Renal cortex interstitium (tissue), 11 donors: Measurements from ENCODE around the gene PCP4L1. TPM values are rescaled to one million over a fixed set of nuclear protein-coding genes. Genes with fewer than 3 reads are reported as not detected.

Experiments used
- DNase-seq, 11 donors: peaks; one replicate each; pipeline ENCODE4 v3.0.0-alpha.2; 2013; ENCODE audit warnings: low read depth in 9 of 11, low spot score in 4 of 11; ENCODE audit errors: extremely low read depth in 1 of 11
- polyA plus RNA-seq, 3 donors: library from polyadenylated mRNA; unstranded; fragments of 120-200 nt; gene quantifications; one replicate each; pipeline ENCODE4 v1.2.1, GENCODE V29; 2013; ENCODE audit not compliant: insufficient read length in 3 of 3

Gene PCP4L1
- polyA plus RNA-seq, 3 donors, result 1.0 to 1.7 (median 1.0) TPM

DNA sequence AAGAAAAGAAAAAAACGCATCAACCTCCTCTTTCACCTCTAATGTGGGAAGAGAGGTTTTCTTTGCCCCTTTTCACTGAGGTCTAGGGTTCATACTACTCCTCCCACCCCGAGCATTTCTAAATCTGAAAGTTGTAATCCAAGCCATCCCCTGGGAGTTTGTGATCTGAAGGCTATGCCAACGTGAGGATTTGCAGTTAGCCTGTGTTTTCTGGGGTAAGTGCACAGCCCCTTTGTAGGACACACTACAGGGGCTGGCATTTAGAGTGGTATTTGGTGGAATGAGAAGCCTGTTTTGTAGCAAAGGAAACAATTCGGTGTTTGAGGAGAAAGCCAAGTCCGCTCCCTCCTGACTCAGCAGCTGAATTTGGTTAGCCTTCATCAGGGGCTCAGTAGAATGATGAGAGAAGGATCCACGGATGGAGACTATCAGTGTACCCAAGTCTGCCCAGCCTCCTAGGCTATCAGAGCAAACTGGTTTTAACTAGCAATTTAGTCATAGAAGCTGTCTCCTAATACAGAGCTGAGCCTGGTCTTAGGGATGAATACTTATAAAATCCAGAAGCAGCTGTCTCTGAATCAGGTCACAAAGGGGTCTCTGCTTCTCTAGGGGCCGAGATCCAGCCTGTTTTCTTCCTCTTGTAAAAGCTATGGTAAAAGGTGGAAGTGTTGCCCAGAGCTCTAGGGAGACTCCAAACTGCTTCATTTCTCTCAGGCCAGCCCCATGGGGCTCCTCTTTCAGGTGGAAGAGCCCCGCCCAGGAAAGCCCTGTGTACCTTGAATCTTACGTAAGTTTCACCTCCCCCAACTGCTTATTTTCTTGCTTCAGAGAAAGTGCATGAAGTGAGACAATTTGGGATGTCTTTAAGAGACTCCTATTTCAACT, 2.1 kb downstream of the PCP4L1 start:
- DNase-seq, result no peak

DNA sequence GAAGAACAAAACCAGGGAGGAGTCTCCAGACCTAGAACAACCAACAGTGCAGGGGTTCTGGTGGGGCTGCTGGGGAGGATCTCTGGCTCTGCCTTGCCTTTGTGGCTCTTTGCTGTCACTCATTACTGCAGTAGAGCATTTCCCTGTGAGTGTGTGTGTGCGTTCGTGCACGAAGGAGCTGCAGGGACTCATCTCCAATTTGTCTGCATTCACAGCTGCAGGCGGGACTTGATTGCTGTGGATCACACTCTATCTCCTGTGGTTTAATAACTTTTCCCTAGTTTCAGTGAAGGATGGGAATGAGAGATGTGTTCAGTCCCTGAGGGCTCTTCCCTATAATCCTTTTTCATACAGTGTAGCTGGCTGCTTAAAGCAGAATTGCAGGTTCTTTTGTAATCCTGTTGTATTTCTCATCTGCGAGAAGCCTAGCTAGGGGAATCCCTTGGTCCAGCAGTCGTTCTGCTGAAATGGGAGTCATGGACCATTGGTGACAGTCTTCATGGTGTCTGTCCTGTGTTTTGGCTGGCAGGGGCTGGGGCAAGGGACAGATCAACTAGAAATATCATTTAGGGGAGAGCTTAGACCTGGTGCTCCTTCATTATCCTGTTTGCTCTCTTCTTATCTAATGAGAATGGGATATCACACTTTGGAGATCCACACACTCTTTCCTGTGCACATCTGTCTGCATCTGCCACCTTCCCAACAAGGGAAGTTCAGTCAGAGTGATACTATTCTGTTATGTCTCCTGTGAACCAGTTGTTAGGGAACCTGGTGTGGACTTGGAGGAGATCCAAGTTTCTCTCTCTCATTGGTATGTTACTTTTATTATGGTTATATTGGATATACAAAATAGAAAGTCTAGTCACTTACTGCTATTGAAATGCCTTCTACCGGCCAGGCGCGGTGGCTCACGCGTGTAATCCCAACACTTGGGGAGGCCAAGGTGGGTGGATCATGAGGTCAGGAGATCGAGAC, 3.0 kb downstream of the PCP4L1 start:
- DNase-seq, result no peak

DNA sequence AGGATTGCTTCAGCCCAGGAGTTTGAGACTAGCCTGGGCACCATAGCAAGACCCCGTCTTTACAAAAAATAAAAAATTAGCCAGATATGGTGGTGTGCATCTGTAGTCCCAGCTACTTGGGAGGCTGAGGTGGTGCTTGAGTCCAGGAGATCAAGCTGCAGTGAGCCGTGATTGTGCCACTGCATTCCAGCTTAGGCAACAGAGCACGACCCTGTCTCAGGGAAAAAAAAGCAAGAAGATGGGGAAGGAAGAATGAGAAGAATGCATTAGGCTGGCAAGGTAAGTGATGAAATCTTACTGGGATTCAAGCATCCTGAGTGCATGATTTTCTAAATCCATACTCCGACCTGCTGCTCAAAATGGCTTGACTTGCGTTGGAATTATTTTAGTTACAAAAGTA, 6.8 kb downstream of the PCP4L1 start:
- no peak for DNase-seq

DNA sequence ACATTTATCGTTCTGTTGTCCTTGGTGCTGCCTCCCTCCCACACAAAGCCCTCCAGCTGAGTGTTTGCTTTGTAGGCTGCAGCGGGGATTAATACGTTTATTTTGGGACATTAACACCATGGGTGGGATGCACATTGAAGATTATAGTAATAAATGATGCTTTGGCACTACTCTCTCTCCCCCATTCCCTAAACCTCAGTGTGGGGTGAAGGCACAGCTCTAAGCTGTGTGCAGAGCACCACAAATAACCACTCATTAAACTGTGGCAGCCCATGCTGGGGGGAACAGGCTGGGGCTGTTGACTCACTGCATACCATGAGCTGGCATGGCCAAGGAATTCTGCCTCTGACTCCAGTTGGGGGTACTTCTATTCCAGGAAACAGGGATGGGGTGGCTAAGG, 7.7 kb downstream of the PCP4L1 start:
- DNase-seq, result no peak

DNA sequence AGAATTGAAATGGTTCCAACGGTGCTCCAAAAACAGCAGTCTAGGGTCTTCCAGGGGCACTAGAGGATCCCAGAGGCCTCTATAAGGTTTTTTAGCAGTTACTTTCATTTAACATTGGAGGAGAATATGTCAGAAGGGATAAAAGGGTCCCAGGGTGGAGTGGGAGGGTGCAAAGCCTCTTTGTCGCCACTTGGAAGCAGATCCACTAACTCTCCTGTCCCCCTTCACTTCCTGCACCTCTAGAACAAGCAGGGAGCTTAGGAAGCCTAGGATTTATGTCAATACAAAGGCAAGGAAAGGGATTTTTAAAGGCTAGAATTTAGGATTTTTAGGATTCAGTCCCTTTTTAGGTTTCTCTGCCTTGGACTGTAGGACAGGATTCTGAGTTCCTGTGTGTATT, 8.3 kb downstream of the PCP4L1 start:
- no peak for DNase-seq

DNA sequence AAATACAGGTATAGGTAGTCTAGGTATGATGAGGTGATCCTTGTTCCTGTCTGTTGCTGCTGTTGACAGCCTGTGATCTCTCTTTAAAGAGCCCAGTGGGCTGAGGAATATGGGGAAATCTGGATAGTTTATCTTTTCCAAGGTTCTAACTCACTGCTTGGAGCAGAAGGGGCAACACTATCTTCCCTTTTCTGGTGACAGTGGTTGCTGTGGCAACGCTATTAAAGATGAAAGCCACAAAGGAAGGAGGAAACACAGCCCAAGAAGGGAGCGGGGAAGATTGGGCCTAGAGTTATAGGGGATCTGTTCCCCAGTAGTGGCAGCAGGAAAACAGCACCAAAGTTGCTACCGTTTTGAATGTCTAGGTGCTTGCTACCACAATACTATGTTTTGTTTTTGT, 8.8 kb downstream of the PCP4L1 start:
- DNase-seq, result no peak

DNA sequence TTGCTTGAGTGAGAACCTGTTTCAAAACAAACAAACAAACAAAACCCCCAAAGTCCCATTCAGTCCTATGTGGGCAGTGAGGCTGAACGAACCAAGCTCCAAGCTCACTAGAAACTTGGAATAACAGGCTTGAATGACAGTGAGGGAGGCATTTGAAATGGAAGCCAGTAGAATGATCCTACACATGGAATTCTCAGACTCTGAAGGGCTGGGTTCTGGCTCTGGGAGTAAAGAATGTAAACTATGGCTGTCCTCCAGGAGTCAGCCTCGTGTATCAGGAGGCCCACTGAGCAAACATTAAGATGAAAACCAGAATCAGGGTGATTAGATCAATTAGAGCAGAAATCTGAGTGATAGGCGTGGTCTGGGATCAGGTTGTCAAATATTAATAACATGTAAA, 14.9 kb downstream of the PCP4L1 start:
- no peak for DNase-seq

DNA sequence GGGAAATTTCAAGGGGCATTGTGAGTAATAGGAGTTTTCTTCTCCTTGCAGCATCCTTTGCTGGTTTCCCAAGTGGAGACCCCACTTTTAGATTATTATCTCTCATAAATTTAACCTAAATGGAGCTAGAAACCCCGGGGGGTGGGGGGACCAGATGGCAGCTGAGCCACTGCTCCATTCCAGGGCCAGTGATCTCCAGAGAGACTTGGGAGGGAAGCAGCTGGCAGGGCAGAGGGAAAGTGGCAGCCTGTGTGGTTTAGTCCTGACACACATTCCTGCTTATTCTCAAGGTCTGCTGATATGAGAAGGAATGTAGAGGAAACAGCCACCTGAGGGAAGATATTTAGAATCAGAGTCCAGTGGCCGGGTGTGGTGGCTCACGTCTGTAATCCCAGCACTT, 16.3 kb downstream of the PCP4L1 start:
- DNase-seq, result no peak

DNA sequence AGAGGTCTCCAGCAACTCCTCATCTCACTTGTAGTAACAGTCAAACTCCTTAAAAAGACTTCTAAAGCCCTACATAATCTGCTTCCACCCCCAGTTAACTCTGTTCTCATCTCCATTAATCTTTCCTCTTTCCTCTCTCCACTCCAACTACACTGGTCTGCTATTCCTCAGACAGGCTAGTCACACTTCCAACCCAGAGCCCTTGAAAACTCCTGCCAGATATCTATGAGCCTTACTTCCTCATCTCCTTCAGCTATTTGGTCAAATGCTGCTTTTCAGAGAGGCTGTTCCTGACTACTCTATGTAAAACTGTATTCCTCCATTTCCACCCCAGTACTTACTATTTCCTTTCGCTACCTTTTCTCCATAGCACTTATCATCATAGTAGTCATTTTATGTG, 24.4 kb downstream of the PCP4L1 start:
- DNase-seq, result no peak

DNA sequence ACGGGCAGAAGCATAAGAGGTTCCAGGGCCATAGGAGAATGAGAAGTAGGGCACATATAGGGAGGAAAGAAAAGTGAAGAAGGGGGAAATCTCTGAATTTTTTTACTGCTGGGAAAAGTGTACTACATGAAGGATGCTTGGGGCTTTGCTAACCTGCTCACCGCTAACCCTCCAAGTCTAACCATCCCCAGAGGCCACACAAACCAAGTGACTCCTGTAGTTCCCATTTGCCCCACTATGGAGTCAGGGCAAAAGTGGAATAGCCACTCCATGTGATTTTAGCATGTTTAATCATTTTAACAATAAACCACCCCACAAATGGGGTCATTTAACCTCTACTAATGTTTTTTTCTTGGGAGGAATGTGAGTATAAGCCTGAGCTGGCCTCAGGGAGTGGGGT, 26.6 kb downstream of the PCP4L1 start:
- no peak for DNase-seq

DNA sequence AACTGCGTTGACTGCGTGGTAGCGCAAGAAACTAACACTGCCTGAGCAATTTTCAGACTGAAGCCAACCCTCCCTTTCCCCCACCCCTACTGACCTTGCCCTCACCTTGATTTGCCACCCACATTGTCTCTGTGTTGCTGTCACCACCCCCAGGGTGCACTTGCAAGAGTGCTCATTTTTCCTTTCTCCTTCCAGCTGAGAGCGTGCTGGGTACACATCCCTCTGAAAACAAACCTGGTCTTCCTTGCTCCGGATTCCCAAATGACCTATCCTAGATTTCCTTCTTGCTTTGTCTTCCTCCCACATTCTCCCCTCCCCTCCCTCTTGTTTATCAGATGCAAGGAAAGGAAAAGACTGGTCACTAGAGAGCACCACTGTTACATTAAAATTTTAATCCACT, 27.0 kb downstream of the PCP4L1 start:
- no peak for DNase-seq

DNA sequence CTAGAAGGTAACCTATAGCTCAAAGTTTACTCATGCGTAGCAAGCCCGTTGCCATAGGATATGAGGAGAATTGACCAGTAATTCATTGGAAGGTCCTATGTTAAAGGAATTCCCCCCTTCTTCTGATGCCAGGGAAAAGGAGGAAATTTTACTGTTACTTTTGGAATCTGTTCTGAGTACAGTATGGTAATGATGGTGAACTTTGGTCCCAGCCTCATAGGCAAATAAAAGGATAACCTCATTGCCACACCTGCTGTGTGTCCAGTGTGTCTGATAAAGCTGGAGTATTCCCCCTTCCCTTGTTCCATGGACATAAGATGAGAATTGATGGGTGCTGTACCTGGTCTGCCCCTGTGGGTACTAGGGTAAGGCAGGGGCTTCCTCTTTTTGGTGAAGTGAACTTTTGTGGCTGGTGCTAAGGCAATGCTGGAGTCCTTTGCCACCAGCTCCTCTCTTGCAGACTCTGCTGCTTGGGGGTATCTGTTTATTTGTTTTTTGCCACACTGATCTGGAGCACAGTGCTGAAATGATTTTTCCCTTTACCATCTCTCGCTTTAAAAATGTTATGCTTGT, 29.0 kb downstream of the PCP4L1 start:
- DNase-seq, result no peak

DNA sequence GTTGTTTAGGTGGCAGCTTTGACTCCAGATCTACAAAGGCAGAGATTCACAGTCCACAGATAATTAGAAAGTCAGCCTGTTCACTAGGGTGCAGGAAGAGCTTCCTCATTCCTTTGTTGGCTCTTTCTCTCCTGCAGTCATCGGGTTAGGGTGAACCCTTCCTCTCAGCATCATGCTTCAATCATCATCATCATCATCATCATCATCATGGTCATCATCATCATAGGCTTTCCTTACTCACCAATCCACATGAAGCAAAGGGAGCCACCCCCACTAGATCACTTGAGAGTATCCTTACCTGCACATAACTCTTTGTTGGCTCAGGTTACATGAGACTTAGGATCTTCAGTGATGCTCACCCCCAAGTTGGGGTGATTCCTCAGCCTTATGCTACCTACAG, 32.2 kb downstream of the PCP4L1 start:
- DNase-seq, result no peak

DNA sequence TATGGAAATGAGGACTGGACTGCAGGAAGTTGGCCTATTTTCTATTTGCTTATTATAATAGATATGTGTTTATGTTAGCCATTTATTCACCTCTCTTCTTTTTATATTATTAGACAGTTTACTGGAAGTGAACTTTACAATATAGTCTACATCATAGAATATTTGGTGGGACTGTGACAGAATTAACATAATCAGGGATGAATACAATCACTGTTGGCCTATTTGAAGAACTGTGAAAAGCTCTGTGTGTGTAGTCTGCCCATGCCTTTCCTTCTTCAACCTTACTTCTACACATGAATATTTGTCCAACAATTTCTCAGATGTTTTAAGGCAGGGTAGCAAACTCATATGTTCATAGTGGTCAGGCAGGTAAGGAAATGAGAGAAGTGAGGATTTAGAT, 38.9 kb downstream of the PCP4L1 start:
- DNase-seq, result no peak

DNA sequence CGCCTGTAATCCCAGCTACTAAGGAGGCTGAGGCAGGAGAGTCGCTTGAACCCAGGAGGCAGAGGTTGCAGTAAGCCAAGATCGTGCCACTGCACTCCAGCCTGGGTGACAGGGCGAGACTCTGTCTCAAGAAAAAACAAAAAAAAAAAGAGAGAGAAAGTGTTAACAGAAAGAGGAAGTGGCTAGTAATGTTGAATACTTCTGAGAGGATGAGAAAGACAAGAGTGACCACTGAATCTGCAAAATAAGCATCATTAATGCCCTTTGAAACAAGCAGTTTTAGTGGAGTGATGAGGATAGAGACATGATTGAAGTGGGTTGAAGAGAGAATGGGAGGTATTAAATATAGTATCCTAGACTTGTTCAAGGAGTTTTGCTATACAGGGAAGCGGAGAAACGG, 39.6 kb downstream of the PCP4L1 start:
- DNase-seq, result no peak

DNA sequence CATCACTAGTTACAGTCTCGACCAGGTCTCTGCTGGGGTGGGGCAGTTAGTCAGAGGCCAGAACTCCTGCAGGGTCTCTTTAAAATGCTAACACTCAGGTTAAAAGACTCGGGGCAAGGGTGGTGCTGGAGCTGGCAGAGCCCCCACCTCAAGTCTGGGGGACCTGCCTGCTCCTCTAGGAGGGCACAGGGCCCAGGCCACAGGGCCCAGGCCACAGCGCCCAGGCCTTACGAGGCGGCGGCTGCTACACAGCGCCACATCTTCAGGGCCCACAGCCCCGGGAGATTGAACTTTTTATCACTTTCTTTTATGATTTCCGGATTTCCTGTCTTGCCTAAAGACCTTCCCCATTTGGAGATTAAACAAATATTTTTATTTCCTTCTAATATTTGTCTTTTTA, 40.8 kb downstream of the PCP4L1 start:
- no peak for DNase-seq

DNA sequence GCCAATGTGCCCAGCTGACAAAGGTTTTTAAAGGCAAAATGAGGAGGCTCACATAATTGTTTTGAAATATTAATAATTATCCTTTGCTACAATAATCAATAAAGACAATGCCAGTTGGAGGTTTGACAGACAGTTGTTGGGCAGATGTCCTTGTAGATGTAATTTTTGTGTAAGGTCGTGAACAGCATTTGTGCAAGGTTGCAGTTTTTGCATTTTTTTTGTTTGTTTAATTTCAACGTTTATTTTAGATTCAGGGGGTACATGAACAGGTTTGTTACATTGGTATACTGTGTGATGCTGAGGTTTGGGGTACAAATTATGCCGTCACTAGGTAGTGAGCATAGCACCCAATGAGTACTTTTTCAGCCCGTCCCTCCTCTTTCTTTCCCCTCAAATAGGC, 41.9 kb downstream of the PCP4L1 start:
- DNase-seq, result no peak

DNA sequence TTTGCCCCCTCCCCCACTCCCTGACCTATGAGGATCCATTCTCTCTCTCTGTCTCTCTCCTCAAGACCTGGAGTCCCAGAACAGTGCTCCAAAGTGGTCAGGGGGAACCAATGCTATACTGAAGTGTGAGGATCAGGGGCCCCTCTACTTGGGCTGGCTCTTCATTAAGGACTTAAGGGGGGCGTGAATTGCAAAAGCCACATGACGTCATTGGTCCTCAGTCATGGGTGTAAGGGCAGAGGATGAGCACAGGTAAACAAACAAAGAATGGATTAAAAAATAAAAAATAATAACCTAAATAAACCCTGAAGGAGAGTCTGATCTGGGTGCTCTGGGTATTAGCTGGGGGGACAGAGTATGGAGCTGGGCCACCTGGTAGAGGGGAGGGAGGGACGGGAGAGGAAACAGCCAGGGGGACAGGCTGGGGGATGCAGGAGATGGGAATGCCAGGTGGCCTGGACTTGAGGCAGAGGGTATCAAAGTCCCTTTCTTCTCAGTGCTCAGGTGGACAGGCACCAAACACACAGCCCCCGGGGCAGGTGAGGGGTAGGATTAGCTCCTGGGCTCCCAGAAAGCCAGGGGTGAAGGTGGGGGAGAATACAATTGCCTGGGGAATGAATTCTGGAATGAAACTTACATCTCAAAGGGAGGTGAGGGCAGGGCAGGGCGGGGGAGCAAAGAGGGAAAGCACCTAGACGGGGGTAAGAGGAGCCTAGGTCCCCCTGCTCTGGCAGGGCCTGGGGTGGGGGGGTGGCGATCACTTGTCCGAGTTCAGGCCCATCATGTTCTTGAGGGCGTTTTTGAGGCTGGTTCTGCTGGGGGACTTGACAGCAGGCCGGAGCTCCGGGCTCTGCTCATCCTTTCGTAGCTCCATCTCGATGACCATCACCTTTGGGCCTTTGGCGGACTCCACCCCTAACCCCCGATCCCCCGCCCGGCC, 46.7 kb downstream of the PCP4L1 start:
- DNase-seq, result no peak
